B cell (primary cell): ENCODE results near the gene SUGP1.

Source experiments
- EZH2 ChIP-seq: IDR thresholded peaks from 2 replicates; pipeline ENCODE4 v1.6.1; 2012; ENCODE audit warnings: borderline replicate concordance, low read depth, mild to moderate bottlenecking, moderate library complexity, low read length; ENCODE audit not compliant: insufficient read depth, poor library complexity, severe bottlenecking
- TF ChIP-seq, protein P1 (sequence below): fragments of 200-600 bp; IDR thresholded peaks from one replicate; pipeline ENCODE4 v1.8.0; 2022; ENCODE audit warnings: antibody characterized with exemption, mild to moderate bottlenecking

GRCh38 chr19:19306191-19306590, 14.1 kb downstream of the SUGP1 start:
- TF ChIP-seq, protein P1, sequence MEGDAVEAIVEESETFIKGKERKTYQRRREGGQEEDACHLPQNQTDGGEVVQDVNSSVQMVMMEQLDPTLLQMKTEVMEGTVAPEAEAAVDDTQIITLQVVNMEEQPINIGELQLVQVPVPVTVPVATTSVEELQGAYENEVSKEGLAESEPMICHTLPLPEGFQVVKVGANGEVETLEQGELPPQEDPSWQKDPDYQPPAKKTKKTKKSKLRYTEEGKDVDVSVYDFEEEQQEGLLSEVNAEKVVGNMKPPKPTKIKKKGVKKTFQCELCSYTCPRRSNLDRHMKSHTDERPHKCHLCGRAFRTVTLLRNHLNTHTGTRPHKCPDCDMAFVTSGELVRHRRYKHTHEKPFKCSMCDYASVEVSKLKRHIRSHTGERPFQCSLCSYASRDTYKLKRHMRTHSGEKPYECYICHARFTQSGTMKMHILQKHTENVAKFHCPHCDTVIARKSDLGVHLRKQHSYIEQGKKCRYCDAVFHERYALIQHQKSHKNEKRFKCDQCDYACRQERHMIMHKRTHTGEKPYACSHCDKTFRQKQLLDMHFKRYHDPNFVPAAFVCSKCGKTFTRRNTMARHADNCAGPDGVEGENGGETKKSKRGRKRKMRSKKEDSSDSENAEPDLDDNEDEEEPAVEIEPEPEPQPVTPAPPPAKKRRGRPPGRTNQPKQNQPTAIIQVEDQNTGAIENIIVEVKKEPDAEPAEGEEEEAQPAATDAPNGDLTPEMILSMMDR, result no peak
- no peak for TF ChIP-seq EZH2
